ENCODE measurements around the gene RPL23. TPM values are rescaled to one million over a fixed set of nuclear protein-coding genes. Genes with fewer than 3 reads are reported as not detected.

Gene RPL23
- total and polyA plus RNA-seq, 9 of the 15 experiments (the other 6 are each of a cell fraction or from before 2014, with no cell fraction given) = 1,745 to 3,667 (median 3,096) TPM

DNA sequence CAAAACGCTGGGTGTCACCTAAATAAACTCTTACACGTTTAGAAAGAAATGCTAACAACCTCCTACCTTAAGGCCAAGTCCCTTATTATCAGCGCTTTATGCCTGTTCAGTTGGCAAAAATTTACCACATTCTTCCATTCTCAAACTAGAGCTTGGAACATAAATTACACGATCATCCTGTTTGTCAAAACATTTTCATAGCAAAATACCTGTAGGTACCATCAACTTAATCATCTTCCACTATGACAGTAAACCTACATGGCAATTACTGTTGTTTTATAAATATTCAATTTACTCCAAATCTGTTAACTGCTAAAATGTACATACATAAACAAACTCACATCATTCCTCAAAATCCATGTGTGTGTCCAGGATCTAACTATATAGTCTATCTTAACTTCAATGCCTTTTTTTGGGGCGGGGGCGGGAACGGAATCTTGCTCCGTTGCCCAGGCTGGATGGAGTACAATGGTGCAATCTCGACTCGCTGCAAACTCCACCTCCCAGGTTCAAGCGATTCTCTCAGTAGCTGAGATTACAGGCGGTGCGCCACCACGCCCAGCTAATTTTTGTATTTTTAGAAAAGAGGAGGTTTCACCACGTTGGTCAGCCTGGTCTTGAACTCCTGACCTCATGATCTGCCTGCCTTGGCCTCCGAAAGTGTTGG lies 4.4 kb downstream of the RPL23 start (continued):
- TF ChIP-seq, protein P1, sequence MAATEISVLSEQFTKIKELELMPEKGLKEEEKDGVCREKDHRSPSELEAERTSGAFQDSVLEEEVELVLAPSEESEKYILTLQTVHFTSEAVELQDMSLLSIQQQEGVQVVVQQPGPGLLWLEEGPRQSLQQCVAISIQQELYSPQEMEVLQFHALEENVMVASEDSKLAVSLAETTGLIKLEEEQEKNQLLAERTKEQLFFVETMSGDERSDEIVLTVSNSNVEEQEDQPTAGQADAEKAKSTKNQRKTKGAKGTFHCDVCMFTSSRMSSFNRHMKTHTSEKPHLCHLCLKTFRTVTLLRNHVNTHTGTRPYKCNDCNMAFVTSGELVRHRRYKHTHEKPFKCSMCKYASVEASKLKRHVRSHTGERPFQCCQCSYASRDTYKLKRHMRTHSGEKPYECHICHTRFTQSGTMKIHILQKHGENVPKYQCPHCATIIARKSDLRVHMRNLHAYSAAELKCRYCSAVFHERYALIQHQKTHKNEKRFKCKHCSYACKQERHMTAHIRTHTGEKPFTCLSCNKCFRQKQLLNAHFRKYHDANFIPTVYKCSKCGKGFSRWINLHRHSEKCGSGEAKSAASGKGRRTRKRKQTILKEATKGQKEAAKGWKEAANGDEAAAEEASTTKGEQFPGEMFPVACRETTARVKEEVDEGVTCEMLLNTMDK (IDR thresholded peaks at IDR 0.05; ENCODE audit: borderline replicate concordance, insufficient read depth, low read depth, low read length, poor library complexity, severe bottlenecking) = no peak
- TF ChIP-seq SPI1 (IDR thresholded peaks at IDR 0.05; ENCODE audit: borderline replicate concordance, low read depth, low read length) (no peak), CBX1 (IDR thresholded peaks at IDR 0.05; ENCODE audit: low read depth) (no peak), RBM34 (IDR thresholded peaks at IDR 0.05; ENCODE audit: borderline replicate concordance, insufficient read depth, low read length) (no peak), BRD4 (IDR thresholded peaks at IDR 0.05) (no peak)
- TF ChIP-seq, protein P2, sequence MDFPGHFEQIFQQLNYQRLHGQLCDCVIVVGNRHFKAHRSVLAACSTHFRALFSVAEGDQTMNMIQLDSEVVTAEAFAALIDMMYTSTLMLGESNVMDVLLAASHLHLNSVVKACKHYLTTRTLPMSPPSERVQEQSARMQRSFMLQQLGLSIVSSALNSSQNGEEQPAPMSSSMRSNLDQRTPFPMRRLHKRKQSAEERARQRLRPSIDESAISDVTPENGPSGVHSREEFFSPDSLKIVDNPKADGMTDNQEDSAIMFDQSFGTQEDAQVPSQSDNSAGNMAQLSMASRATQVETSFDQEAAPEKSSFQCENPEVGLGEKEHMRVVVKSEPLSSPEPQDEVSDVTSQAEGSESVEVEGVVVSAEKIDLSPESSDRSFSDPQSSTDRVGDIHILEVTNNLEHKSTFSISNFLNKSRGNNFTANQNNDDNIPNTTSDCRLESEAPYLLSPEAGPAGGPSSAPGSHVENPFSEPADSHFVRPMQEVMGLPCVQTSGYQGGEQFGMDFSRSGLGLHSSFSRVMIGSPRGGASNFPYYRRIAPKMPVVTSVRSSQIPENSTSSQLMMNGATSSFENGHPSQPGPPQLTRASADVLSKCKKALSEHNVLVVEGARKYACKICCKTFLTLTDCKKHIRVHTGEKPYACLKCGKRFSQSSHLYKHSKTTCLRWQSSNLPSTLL (IDR thresholded peaks at IDR 0.05) = no peak
- TF ChIP-seq, protein P3, sequence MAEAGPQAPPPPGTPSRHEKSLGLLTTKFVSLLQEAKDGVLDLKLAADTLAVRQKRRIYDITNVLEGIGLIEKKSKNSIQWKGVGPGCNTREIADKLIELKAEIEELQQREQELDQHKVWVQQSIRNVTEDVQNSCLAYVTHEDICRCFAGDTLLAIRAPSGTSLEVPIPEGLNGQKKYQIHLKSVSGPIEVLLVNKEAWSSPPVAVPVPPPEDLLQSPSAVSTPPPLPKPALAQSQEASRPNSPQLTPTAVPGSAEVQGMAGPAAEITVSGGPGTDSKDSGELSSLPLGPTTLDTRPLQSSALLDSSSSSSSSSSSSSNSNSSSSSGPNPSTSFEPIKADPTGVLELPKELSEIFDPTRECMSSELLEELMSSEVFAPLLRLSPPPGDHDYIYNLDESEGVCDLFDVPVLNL (CRISPR knock-in tag; IDR thresholded peaks at IDR 0.05; ENCODE audit: low read depth) = no peak
- TF ChIP-seq, protein P4, sequence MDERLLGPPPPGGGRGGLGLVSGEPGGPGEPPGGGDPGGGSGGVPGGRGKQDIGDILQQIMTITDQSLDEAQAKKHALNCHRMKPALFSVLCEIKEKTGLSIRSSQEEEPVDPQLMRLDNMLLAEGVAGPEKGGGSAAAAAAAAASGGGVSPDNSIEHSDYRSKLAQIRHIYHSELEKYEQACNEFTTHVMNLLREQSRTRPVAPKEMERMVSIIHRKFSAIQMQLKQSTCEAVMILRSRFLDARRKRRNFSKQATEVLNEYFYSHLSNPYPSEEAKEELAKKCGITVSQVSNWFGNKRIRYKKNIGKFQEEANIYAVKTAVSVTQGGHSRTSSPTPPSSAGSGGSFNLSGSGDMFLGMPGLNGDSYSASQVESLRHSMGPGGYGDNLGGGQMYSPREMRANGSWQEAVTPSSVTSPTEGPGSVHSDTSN (CRISPR knock-in tag; IDR thresholded peaks at IDR 0.05; ENCODE audit: low read depth) = no peak
- TF ChIP-seq, protein P4 (tag; conservative IDR thresholded peaks at IDR 0.05; ENCODE audit: low read depth) = no peak
